Measurements from ENCODE around the gene ACOX1.

DNA sequence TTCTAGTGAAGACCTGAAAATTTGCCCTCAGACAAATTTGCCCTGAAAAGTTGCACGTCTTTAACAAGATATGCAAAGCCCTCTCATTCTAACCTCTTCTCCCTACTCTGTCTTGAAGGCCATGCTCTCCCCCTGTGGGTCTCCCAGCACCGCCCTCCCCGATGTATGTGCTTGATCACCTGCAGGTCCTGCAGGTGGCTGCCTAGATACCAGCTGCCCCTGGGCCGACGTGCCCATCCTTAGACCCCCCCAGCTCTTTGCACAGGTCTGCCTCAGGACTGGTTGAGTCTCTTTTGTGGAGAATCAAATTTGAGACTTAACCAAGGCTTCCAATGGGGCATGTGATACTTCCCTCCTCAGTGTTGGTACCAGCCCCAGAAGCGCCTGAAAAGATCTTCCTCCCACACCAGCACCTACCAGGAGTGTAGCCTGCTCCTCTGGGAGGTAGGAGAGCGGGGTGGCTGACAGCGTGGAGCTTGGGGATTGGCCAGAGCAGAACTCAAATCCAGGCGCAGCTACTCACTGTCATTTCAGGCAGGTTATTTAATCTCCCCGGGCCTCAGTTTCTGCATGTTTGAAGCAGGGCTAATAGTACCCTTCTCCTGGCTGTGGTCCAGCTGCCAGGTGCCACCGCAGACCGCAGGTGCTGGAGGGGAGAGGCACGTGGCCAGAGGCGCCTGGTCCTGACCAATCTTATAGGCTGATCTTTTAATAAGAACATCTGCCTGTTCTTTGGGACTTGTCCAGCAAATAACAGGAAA lies 69.7 kb downstream of the ACOX1 start:
- TF ChIP-seq, protein P1, sequence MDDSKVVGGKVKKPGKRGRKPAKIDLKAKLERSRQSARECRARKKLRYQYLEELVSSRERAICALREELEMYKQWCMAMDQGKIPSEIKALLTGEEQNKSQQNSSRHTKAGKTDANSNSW (CRISPR knock-in tag; IDR thresholded peaks at IDR 0.05; ENCODE audit: borderline replicate concordance), result no peak
- no peak for TF ChIP-seq RFX5 (IDR thresholded peaks at IDR 0.05; ENCODE audit: low read depth, low read length)
- no peak for TF ChIP-seq RBAK (CRISPR knock-in tag; IDR thresholded peaks at IDR 0.05)
- TF ChIP-seq ZFP62 (CRISPR knock-in tag; IDR thresholded peaks at IDR 0.05), result no peak
- TF ChIP-seq, protein P2, sequence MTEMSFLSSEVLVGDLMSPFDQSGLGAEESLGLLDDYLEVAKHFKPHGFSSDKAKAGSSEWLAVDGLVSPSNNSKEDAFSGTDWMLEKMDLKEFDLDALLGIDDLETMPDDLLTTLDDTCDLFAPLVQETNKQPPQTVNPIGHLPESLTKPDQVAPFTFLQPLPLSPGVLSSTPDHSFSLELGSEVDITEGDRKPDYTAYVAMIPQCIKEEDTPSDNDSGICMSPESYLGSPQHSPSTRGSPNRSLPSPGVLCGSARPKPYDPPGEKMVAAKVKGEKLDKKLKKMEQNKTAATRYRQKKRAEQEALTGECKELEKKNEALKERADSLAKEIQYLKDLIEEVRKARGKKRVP (CRISPR knock-in tag; IDR thresholded peaks at IDR 0.05), result no peak
- TF ChIP-seq, protein P3, sequence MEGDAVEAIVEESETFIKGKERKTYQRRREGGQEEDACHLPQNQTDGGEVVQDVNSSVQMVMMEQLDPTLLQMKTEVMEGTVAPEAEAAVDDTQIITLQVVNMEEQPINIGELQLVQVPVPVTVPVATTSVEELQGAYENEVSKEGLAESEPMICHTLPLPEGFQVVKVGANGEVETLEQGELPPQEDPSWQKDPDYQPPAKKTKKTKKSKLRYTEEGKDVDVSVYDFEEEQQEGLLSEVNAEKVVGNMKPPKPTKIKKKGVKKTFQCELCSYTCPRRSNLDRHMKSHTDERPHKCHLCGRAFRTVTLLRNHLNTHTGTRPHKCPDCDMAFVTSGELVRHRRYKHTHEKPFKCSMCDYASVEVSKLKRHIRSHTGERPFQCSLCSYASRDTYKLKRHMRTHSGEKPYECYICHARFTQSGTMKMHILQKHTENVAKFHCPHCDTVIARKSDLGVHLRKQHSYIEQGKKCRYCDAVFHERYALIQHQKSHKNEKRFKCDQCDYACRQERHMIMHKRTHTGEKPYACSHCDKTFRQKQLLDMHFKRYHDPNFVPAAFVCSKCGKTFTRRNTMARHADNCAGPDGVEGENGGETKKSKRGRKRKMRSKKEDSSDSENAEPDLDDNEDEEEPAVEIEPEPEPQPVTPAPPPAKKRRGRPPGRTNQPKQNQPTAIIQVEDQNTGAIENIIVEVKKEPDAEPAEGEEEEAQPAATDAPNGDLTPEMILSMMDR (CRISPR knock-in tag; IDR thresholded peaks at IDR 0.05), result no peak
- TF ChIP-seq FOXJ3 (CRISPR knock-in tag; IDR thresholded peaks at IDR 0.05; ENCODE audit: borderline replicate concordance), result no peak
- TF ChIP-seq PLRG1 (conservative IDR thresholded peaks at IDR 0.05), result no peak
- TF ChIP-seq RNF2 (conservative IDR thresholded peaks at IDR 0.05; ENCODE audit: low read depth), result no peak
